Measurements from ENCODE around the gene TCIRG1. TPM values are rescaled to one million over a fixed set of nuclear protein-coding genes. Genes with fewer than 3 reads are reported as not detected.
A peak's percentile ranks its signal among the peaks of the same experiment; 100 is the strongest.

TCIRG1 gene
- total and polyA plus RNA-seq, 2 of the 13 experiments (the other 11 are each of a cell fraction or from before 2014, with no cell fraction given): 48.0 to 69.6 TPM

DNA sequence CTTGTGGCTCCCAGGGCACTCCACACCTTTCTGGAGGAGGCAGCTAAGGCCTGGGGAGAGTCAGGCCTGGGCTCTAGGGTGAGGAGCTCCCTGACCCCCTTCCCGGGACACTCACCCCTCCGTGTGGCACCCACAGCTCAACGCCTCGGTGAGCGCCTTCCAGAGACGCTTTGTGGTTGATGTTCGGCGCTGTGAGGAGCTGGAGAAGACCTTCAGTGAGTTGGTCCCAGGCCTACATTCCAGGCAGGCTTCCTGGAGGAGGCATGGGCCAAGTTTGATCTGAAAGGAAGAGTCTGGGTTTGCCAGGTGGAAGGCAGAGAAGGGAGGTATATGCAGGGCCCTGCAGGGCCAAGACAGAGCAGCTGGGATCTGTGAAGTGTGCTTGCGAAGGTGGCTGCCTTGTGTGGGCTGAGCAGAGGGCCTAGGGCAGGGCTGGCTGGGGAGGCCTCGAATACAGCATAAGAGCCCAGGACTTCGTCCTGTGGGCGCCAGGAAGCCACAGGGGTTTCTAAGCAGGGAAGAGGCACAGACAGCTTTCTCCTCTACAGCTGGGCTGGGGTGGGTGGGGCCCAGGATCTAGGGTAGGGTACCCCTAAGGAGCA, 2.9 kb downstream of the TCIRG1 start:
- FAIRE-seq (no peak), DNase-seq (ENCODE audit: low spot score) (no peak), ATAC-seq (no peak)
- ChIA-PET CTCF (ENCODE audit: low intra/inter-chr PET ratio, low total read pairs) (no interaction called here), POLR2A (interaction anchor here (0.9 to 2.3 kb wide), 2 partner anchors 10 to 18 kb away, joined by 3 to 6 read pairs; no protein-coding TSS in a partner anchor)
- peaks cover 17% of the 10 kb centered on the region for H3K79me2 ChIP-seq (ENCODE audit: insufficient read depth, low read length)
- no peak overlapping the region for H3K4me3 ChIP-seq (replicated peaks in 1 of 3; ENCODE audit: insufficient read depth in 1 of 3, low read depth in 2 of 3, low read length in 3 of 3)
- peaks cover 27% of the 10 kb centered on the region for H3K4me1 ChIP-seq (ENCODE audit: insufficient read depth, low read length)
- peak overlapping the region; percentile 92; the same call in 1 of the 2 replicates for H3K9ac ChIP-seq (ENCODE audit: insufficient read depth, low read depth, low read length)
- intact Hi-C loops (cut with micrococcal nuclease; ENCODE audit: unreplicated experiment) (no loop called here), in situ Hi-C loops (cut with HindIII; ENCODE audit: extremely low pct_ligation_motif_present, low pct_unique_long_range_greater_than_20kb) (no loop called here)
- no peaks in the 10 kb centered on the region for H3K27me3 ChIP-seq (ENCODE audit: control insufficient read depth in 1 of 2, insufficient read depth in 2 of 2, low read length in 2 of 2)
- peaks cover 2 to 16% of the 10 kb centered on the region in 2 experiments; a peak in 4 of 5 replicates for H3K36me3 ChIP-seq (replicated peaks in 1 of 2; ENCODE audit: control insufficient read depth in 1 of 2, insufficient read depth in 2 of 2, low read length in 2 of 2)
- no peak for TF ChIP-seq PRMT3 (CRISPR knock-in tag; IDR thresholded peaks at IDR 0.05; ENCODE audit: borderline replicate concordance, low read depth)
- no peak for TF ChIP-seq ZNF703 (CRISPR knock-in tag; IDR thresholded peaks at IDR 0.05; ENCODE audit: borderline replicate concordance)
- no peak for TF ChIP-seq ELF4 (CRISPR knock-in tag; IDR thresholded peaks at IDR 0.05; ENCODE audit: borderline replicate concordance)
- TF ChIP-seq ZFP36 (IDR thresholded peaks at IDR 0.05; ENCODE audit: borderline replicate concordance, low read depth, low read length, partially characterized antibody): peak; percentile 54
- TF ChIP-seq, protein P1, sequence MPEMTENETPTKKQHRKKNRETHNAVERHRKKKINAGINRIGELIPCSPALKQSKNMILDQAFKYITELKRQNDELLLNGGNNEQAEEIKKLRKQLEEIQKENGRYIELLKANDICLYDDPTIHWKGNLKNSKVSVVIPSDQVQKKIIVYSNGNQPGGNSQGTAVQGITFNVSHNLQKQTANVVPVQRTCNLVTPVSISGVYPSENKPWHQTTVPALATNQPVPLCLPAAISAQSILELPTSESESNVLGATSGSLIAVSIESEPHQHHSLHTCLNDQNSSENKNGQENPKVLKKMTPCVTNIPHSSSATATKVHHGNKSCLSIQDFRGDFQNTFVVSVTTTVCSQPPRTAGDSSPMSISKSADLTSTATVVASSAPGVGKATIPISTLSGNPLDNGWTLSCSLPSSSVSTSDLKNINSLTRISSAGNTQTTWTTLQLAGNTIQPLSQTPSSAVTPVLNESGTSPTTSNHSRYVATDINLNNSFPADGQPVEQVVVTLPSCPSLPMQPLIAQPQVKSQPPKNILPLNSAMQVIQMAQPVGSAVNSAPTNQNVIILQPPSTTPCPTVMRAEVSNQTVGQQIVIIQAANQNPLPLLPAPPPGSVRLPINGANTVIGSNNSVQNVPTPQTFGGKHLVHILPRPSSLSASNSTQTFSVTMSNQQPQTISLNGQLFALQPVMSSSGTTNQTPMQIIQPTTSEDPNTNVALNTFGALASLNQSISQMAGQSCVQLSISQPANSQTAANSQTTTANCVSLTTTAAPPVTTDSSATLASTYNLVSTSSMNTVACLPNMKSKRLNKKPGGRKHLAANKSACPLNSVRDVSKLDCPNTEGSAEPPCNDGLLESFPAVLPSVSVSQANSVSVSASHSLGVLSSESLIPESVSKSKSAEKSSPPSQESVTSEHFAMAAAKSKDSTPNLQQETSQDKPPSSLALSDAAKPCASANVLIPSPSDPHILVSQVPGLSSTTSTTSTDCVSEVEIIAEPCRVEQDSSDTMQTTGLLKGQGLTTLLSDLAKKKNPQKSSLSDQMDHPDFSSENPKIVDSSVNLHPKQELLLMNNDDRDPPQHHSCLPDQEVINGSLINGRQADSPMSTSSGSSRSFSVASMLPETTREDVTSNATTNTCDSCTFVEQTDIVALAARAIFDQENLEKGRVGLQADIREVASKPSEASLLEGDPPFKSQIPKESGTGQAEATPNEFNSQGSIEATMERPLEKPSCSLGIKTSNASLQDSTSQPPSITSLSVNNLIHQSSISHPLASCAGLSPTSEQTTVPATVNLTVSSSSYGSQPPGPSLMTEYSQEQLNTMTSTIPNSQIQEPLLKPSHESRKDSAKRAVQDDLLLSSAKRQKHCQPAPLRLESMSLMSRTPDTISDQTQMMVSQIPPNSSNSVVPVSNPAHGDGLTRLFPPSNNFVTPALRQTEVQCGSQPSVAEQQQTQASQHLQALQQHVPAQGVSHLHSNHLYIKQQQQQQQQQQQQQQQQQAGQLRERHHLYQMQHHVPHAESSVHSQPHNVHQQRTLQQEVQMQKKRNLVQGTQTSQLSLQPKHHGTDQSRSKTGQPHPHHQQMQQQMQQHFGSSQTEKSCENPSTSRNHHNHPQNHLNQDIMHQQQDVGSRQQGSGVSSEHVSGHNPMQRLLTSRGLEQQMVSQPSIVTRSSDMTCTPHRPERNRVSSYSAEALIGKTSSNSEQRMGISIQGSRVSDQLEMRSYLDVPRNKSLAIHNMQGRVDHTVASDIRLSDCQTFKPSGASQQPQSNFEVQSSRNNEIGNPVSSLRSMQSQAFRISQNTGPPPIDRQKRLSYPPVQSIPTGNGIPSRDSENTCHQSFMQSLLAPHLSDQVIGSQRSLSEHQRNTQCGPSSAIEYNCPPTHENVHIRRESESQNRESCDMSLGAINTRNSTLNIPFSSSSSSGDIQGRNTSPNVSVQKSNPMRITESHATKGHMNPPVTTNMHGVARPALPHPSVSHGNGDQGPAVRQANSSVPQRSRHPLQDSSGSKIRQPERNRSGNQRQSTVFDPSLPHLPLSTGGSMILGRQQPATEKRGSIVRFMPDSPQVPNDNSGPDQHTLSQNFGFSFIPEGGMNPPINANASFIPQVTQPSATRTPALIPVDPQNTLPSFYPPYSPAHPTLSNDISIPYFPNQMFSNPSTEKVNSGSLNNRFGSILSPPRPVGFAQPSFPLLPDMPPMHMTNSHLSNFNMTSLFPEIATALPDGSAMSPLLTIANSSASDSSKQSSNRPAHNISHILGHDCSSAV (CRISPR knock-in tag; IDR thresholded peaks at IDR 0.05; ENCODE audit: borderline replicate concordance): no peak
- no peak for TF ChIP-seq RBAK (CRISPR knock-in tag; IDR thresholded peaks at IDR 0.05)
- peak; percentile 63; the same call in 1 of the 2 replicates for TF ChIP-seq ZMYM3 (CRISPR knock-in tag; IDR thresholded peaks at IDR 0.05)
- H3K4me2 ChIP-seq (ENCODE audit: low read depth, low read length): peak overlapping the region; percentile 99; the same call in 1 of the 2 replicates
- no peak overlapping the region for H2AFZ ChIP-seq (ENCODE audit: low read length)
- no TSS peak for BruUV-seq (replicated peaks)
- H3K27ac ChIP-seq (ENCODE audit: extremely low read length, insufficient read depth, low read length): no peak overlapping the region
- no peaks in the 10 kb centered on the region for H3K9me3 ChIP-seq (ENCODE audit: low read length)
- H4K20me1 ChIP-seq (ENCODE audit: insufficient read depth, low read length): no peaks in the 10 kb centered on the region
- WGBS (ENCODE audit: low lambda C conversion rate): 98% methylated on average over 12 of the region's 12 CpGs

Measured in HepG2 (cell line).